ENCODE measurements around the gene EIF4A2. TPM values are rescaled to one million over a fixed set of nuclear protein-coding genes. Genes with fewer than 3 reads are reported as not detected.
A peak's percentile ranks its signal among the peaks of the same experiment; 100 is the strongest.

The EIF4A2 gene
- total RNA-seq, 1 experiment from 2014 or later, result 446 TPM

DNA sequence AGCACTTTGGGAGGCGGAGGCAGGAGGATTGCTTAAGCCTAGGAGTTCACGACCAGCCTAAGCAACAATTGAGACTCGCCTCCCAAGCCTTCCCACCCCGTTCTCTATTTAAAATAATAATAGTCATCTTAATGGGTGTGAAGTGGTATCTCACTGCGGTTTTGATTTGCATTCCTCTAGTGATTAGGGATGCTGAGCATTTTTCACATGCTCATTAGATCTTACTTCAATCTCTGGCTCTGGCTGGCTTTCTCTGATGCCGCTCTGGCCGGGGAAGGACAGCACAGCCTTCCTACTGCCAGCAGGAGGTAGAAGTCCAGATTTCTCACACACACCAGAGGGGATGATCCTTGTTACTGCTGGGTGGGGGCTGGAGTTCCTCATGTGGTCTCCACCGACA, 7.4 kb upstream of the EIF4A2 start:
- Histone ChIP-seq H3K9me2 (ENCODE audit: insufficient read depth) (no peaks in the 10 kb centered on the region), H3K36me3 (ENCODE audit: low read depth) (no peaks in the 10 kb centered on the region), H3K4me1 (replicated peaks; ENCODE audit: insufficient read depth) (no peaks in the 10 kb centered on the region), H3K4me3 (no peak overlapping the region), H3K4me2 (no peak overlapping the region), H3K79me2 (ENCODE audit: low read depth) (no peaks in the 10 kb centered on the region), H3K9me3 (ENCODE audit: insufficient read depth, low read depth) (no peaks in the 10 kb centered on the region), H4K20me1 (ENCODE audit: insufficient read depth) (no peaks in the 10 kb centered on the region), H3F3A (ENCODE audit: insufficient read depth, low read depth) (peaks cover 5% of the 10 kb centered on the region; the same call in 1 of the 2 replicates), H2AFZ (no peak overlapping the region), H3K27me3 (ENCODE audit: insufficient read depth, low read depth) (no peaks in the 10 kb centered on the region), H3K27ac (no peak overlapping the region)
- POLR2A ChIA-PET (ENCODE audit: unreplicated experiment), result no interaction called here
- TF ChIP-seq CTCF (conservative IDR thresholded peaks at IDR 0.05), result no peak
- TF ChIP-seq EZH2 (IDR thresholded peaks at IDR 0.05; ENCODE audit: low read depth), result no peak
- no peak for DNase-seq
- no TSS peak for BruUV-seq (replicated peaks)
- CTCF ChIA-PET, result no interaction called here
- intact Hi-C loops (cut with micrococcal nuclease; ENCODE audit: unreplicated experiment), result no loop called here

GRCh38 chr3:186779204-186779603, 4.2 kb upstream of the EIF4A2 start:
- no peak for TF ChIP-seq CTCF (conservative IDR thresholded peaks at IDR 0.05)
- no peak for TF ChIP-seq EZH2 (IDR thresholded peaks at IDR 0.05; ENCODE audit: low read depth)
- CTCF ChIA-PET, result no interaction called here

DNA sequence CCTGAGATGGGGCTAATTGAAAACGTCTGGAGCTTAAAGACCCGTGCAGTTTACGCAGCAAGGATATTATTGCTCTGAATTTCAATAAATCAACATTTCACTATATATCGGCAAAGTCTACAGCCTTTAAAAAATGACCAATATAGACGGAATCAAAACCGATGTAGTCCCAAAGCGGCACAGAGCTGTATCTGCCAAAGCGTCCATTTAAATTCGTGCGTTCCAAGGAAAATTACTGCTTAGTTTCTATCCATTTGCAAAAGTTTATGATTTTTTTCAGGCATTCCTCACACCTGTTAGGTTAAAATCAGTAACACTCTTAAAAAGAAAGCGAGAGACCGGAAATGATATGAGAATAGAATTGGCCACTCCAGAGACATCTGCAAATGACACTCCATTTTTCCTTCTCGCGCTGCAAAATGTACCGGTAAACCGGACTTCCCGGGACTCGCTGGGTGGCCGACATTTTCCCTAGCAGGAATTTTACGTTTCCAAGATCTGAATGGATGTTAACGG, 777 bp upstream of the EIF4A2 start:
- POLR2A ChIA-PET (ENCODE audit: unreplicated experiment), result interaction anchor here (0.5 to 1.7 kb wide), 16 partner anchors 10 to 1492 kb away, joined by 3 to 17 read pairs (median 5); partner anchors contain the start of genes DNAJB11, RPL39L and SENP2
- H3K4me2 ChIP-seq, result peak overlapping the region; percentile 93
- intact Hi-C loops (cut with micrococcal nuclease; ENCODE audit: unreplicated experiment), result loop anchor here (1.0 to 5.0 kb wide), 4 partner anchors 30 to 675 kb away; partner anchors contain the start of genes DNAJB11 and ETV5
- H3K79me2 ChIP-seq (ENCODE audit: low read depth), result peaks cover 47% of the 10 kb centered on the region
- TF ChIP-seq CTCF (conservative IDR thresholded peaks at IDR 0.05) (no peak), EZH2 (IDR thresholded peaks at IDR 0.05; ENCODE audit: low read depth) (no peak)
- DNase-seq, result no peak
- BruUV-seq (replicated peaks), result TSS peak; percentile 95
- peak overlapping the region; percentile 96 for H2AFZ ChIP-seq
- CTCF ChIA-PET, result interaction anchor here (0.6 to 1.3 kb wide), 4 partner anchors 166 to 213 kb away, joined by 3 to 15 read pairs (median 4); no protein-coding TSS in a partner anchor
- H3K9me3 ChIP-seq (ENCODE audit: insufficient read depth, low read depth), result no peaks in the 10 kb centered on the region
- peaks cover 41% of the 10 kb centered on the region for H3K36me3 ChIP-seq (ENCODE audit: low read depth)
- no peaks in the 10 kb centered on the region for H3K9me2 ChIP-seq (ENCODE audit: insufficient read depth)
- peaks cover 36% of the 10 kb centered on the region for H4K20me1 ChIP-seq (ENCODE audit: insufficient read depth)
- H3K27ac ChIP-seq, result peak overlapping the region; percentile 93
- peak overlapping the region; percentile 92 for H3K4me3 ChIP-seq
- H3F3A ChIP-seq (ENCODE audit: insufficient read depth, low read depth), result peaks cover 49% of the 10 kb centered on the region
- H3K27me3 ChIP-seq (ENCODE audit: insufficient read depth, low read depth), result no peaks in the 10 kb centered on the region
- peaks cover 34% of the 10 kb centered on the region for H3K4me1 ChIP-seq (replicated peaks; ENCODE audit: insufficient read depth)

More at GRCh38 chr3:186779204-186779603, 4.2 kb upstream of the EIF4A2 start:
- Histone ChIP-seq H3F3A (ENCODE audit: insufficient read depth, low read depth) (peaks cover 15% of the 10 kb centered on the region), H3K9me3 (ENCODE audit: insufficient read depth, low read depth) (no peaks in the 10 kb centered on the region), H3K9me2 (ENCODE audit: insufficient read depth) (no peaks in the 10 kb centered on the region), H3K4me3 (no peak overlapping the region), H4K20me1 (ENCODE audit: insufficient read depth) (peaks cover 2% of the 10 kb centered on the region), H3K27ac (no peak overlapping the region), H3K4me2 (no peak overlapping the region), H3K79me2 (ENCODE audit: low read depth) (peaks cover 13% of the 10 kb centered on the region), H3K27me3 (ENCODE audit: insufficient read depth, low read depth) (no peaks in the 10 kb centered on the region), H3K4me1 (replicated peaks; ENCODE audit: insufficient read depth) (peaks cover 11% of the 10 kb centered on the region), H2AFZ (no peak overlapping the region), H3K36me3 (ENCODE audit: low read depth) (peaks cover 7% of the 10 kb centered on the region)
- POLR2A ChIA-PET (ENCODE audit: unreplicated experiment), result no interaction called here
- no peak for DNase-seq
- BruUV-seq (replicated peaks), result no TSS peak
- intact Hi-C loops (cut with micrococcal nuclease; ENCODE audit: unreplicated experiment), result no loop called here
